Kidney capillary endothelial cell (primary cell): ENCODE measurements around the gene HBA2.
"Not testable (repeated sequence)": the region's sequence is repeated elsewhere in the genome, so short reads cannot be mapped to it uniquely, and the experiment has no call there.

Experiments
- DNase-seq: peaks from one replicate; pipeline ENCODE4 v3.0.0-alpha.2; 2018; ENCODE audit warnings: low spot score

Gene HBA2

GRCh38 chr16:172374-172941 is at the start of gene HBA2:
TSS of gene HBA2 (plus strand) at chr16:172876. CDS start at chr16:172913, 37 bp downstream.
- not testable (repeated sequence) for DNase-seq

GRCh38 chr16:123558-124350 is 48.9 kb upstream of the HBA2 start:
- not testable (repeated sequence) for DNase-seq

GRCh38 chr16:125011-125410 is 47.7 kb upstream of the HBA2 start:
- no peak for DNase-seq

GRCh38 chr16:129075-129474 is 43.6 kb upstream of the HBA2 start:
- DNase-seq: no peak

- no peak for DNase-seq
These were observed 42.0 kb upstream of the HBA2 start for GRCh38 chr16:130533-131173.

GRCh38 chr16:132120-132519 is 40.6 kb upstream of the HBA2 start:
- DNase-seq: no peak

- DNase-seq: no peak
These were observed 39.0 kb upstream of the HBA2 start for GRCh38 chr16:133716-134115.

GRCh38 chr16:138049-138417 is 34.6 kb upstream of the HBA2 start:
- no peak for DNase-seq

GRCh38 chr16:140175-140857 is 32.4 kb upstream of the HBA2 start:
- no peak for DNase-seq

GRCh38 chr16:142405-142967 is 30.2 kb upstream of the HBA2 start:
- no peak for DNase-seq

- DNase-seq: no peak
These were observed 29.6 kb upstream of the HBA2 start for GRCh38 chr16:143047-143446.

GRCh38 chr16:143456-143855 is 29.2 kb upstream of the HBA2 start:
- DNase-seq: no peak

- DNase-seq: no peak
These were observed 27.9 kb upstream of the HBA2 start for GRCh38 chr16:144797-145252.

GRCh38 chr16:146646-147045 is 26.0 kb upstream of the HBA2 start:
- no peak for DNase-seq

- no peak for DNase-seq
These were observed 23.5 kb upstream of the HBA2 start for GRCh38 chr16:149024-149660.

GRCh38 chr16:152141-153128 is 20.2 kb upstream of the HBA2 start, which contains the start of gene HBZ:
TSS of gene HBZ (plus strand) at chr16:152644. CDS start at chr16:152910, 266 bp downstream.
- DNase-seq: no peak

GRCh38 chr16:153129-153521 is 19.6 kb upstream of the HBA2 start:
- not testable (repeated sequence) for DNase-seq

GRCh38 chr16:153550-154216 is 19.0 kb upstream of the HBA2 start:
- DNase-seq: not testable (repeated sequence)

- no peak for DNase-seq
These were observed 18.3 kb upstream of the HBA2 start for GRCh38 chr16:154217-155030.
